Dendritic cell treated with granulocyte-macrophage colony-stimulating factor and Interleukin-4, amounts not matched to agents 40 ng/mL and 50 ng/mL, for 4 days (primary cell): ENCODE results near the gene DUXB.

Experiments used
- H3K27ac Mint-ChIP-seq: one replicate; pipeline ENCODE4 v1.8.0; 2022; ENCODE audit warnings: mild to moderate bottlenecking, mixed read lengths
- H3K27me3 Mint-ChIP-seq: one replicate; pipeline ENCODE4 v1.8.0; 2022; ENCODE audit warnings: mild to moderate bottlenecking, mixed read lengths
- H3K36me3 Mint-ChIP-seq: one replicate; pipeline ENCODE4 v1.8.0; 2022; ENCODE audit warnings: low read depth, mixed read lengths
- H3K4me1 Mint-ChIP-seq: one replicate; pipeline ENCODE4 v1.8.0; 2022; ENCODE audit warnings: low read depth, mixed read lengths
- H3K4me3 Mint-ChIP-seq: one replicate; pipeline ENCODE4 v1.8.0; 2022; ENCODE audit warnings: mild to moderate bottlenecking, moderate library complexity, mixed read lengths
- H3K9me3 Mint-ChIP-seq: one replicate; pipeline ENCODE4 v1.8.0; 2022; ENCODE audit warnings: mixed read lengths
- intact Hi-C: fragments of 100-400 bp; cut with micrococcal nuclease; formaldehyde crosslinking; loops from one replicate; pipeline ENCODE4 v1.15.0; 2022

The DUXB gene

GRCh38 chr16:75702242-75702641 lies 981 bp upstream of the DUXB start:
- Mint-ChIP-seq H3K4me3 (no peak overlapping the region), H3K27ac (no peak overlapping the region), H3K9me3 (no peaks in the 10 kb centered on the region), H3K36me3 (no peaks in the 10 kb centered on the region), H3K27me3 (no peaks in the 10 kb centered on the region), H3K4me1 (no peaks in the 10 kb centered on the region)
- intact Hi-C loops: no loop called here

GRCh38 chr16:75697571-75697970 lies 3.7 kb downstream of the DUXB start:
- Mint-ChIP-seq H3K9me3 (no peaks in the 10 kb centered on the region), H3K4me1 (no peaks in the 10 kb centered on the region), H3K27me3 (no peaks in the 10 kb centered on the region), H3K27ac (no peak overlapping the region), H3K4me3 (no peak overlapping the region), H3K36me3 (no peaks in the 10 kb centered on the region)
- intact Hi-C loops: no loop called here

GRCh38 chr16:75695708-75696107 lies 5.6 kb downstream of the DUXB start:
- Mint-ChIP-seq H3K4me3 (no peak overlapping the region), H3K36me3 (no peaks in the 10 kb centered on the region), H3K27ac (no peak overlapping the region), H3K9me3 (no peaks in the 10 kb centered on the region), H3K4me1 (no peaks in the 10 kb centered on the region), H3K27me3 (no peaks in the 10 kb centered on the region)
- intact Hi-C loops: no loop called here

- H3K9me3 Mint-ChIP-seq: peaks cover 26% of the 10 kb centered on the region
- no peak overlapping the region for H3K27ac Mint-ChIP-seq
- H3K36me3 Mint-ChIP-seq: no peaks in the 10 kb centered on the region
- intact Hi-C loops: no loop called here
- H3K4me3 Mint-ChIP-seq: no peak overlapping the region
- H3K27me3 Mint-ChIP-seq: no peaks in the 10 kb centered on the region
- H3K4me1 Mint-ChIP-seq: no peaks in the 10 kb centered on the region
These were observed 13.9 kb downstream of the DUXB start for GRCh38 chr16:75687361-75687760.

GRCh38 chr16:75682308-75682707 lies 19.0 kb downstream of the DUXB start:
- Mint-ChIP-seq H3K27me3 (no peaks in the 10 kb centered on the region), H3K9me3 (peaks cover 27% of the 10 kb centered on the region), H3K27ac (no peak overlapping the region), H3K36me3 (no peaks in the 10 kb centered on the region), H3K4me3 (no peak overlapping the region), H3K4me1 (peaks cover 8% of the 10 kb centered on the region)
- intact Hi-C loops: no loop called here

GRCh38 chr16:75679366-75679765 lies 21.9 kb downstream of the DUXB start:
- no peaks in the 10 kb centered on the region for H3K36me3 Mint-ChIP-seq
- intact Hi-C loops: no loop called here
- H3K4me3 Mint-ChIP-seq: no peak overlapping the region
- H3K4me1 Mint-ChIP-seq: peaks cover 8% of the 10 kb centered on the region
- H3K27me3 Mint-ChIP-seq: no peaks in the 10 kb centered on the region
- no peak overlapping the region for H3K27ac Mint-ChIP-seq
- peaks cover 22% of the 10 kb centered on the region for H3K9me3 Mint-ChIP-seq

GRCh38 chr16:75676909-75677308 lies 24.4 kb downstream of the DUXB start, which contains the start of gene CPHXL2:
TSS of gene CPHXL2 (minus strand) at chr16:75677009. CDS start at chr16:75676999, 10 bp downstream.
- Mint-ChIP-seq H3K27me3 (no peaks in the 10 kb centered on the region), H3K4me1 (peaks cover 8% of the 10 kb centered on the region), H3K27ac (no peak within 1 kb of the TSS), H3K9me3 (no peaks in the 10 kb centered on the region), H3K4me3 (no peak within 1 kb of the TSS), H3K36me3 (no peaks in the 10 kb centered on the region)
- intact Hi-C loops: no loop called here

GRCh38 chr16:75667503-75667902 lies 33.8 kb downstream of the DUXB start:
- intact Hi-C loops: no loop called here
- no peaks in the 10 kb centered on the region for H3K27me3 Mint-ChIP-seq
- no peak overlapping the region for H3K27ac Mint-ChIP-seq
- H3K9me3 Mint-ChIP-seq: no peaks in the 10 kb centered on the region
- H3K4me1 Mint-ChIP-seq: no peaks in the 10 kb centered on the region
- no peak overlapping the region for H3K4me3 Mint-ChIP-seq
- H3K36me3 Mint-ChIP-seq: no peaks in the 10 kb centered on the region

GRCh38 chr16:75660726-75661302 lies 40.4 kb downstream of the DUXB start:
- Mint-ChIP-seq H3K36me3 (peaks cover 36% of the 10 kb centered on the region), H3K9me3 (no peaks in the 10 kb centered on the region), H3K27me3 (no peaks in the 10 kb centered on the region), H3K27ac (no peak overlapping the region), H3K4me1 (no peaks in the 10 kb centered on the region), H3K4me3 (no peak overlapping the region)
- intact Hi-C loops: no loop called here

GRCh38 chr16:75660321-75660720 lies 40.9 kb downstream of the DUXB start:
- intact Hi-C loops: no loop called here
- H3K4me1 Mint-ChIP-seq: no peaks in the 10 kb centered on the region
- no peaks in the 10 kb centered on the region for H3K9me3 Mint-ChIP-seq
- H3K36me3 Mint-ChIP-seq: peaks cover 40% of the 10 kb centered on the region
- H3K27ac Mint-ChIP-seq: no peak overlapping the region
- no peaks in the 10 kb centered on the region for H3K27me3 Mint-ChIP-seq
- H3K4me3 Mint-ChIP-seq: no peak overlapping the region

- Mint-ChIP-seq H3K27me3 (no peaks in the 10 kb centered on the region), H3K4me3 (no peak overlapping the region), H3K27ac (no peak overlapping the region), H3K4me1 (no peaks in the 10 kb centered on the region), H3K9me3 (no peaks in the 10 kb centered on the region), H3K36me3 (peaks cover 61% of the 10 kb centered on the region)
- intact Hi-C loops: loop anchor here (10.0 kb wide), 1 partner anchor 107 kb away; no protein-coding TSS in a partner anchor
These were observed 43.1 kb downstream of the DUXB start for GRCh38 chr16:75658175-75658574.

- intact Hi-C loops: loop anchor here (5.0 to 10.0 kb wide), 2 partner anchors 42 to 111 kb away; no protein-coding TSS in a partner anchor
- no peak overlapping the region for H3K27ac Mint-ChIP-seq
- H3K27me3 Mint-ChIP-seq: no peaks in the 10 kb centered on the region
- peaks cover 68% of the 10 kb centered on the region for H3K36me3 Mint-ChIP-seq
- H3K9me3 Mint-ChIP-seq: no peaks in the 10 kb centered on the region
- no peak overlapping the region for H3K4me3 Mint-ChIP-seq
- H3K4me1 Mint-ChIP-seq: peaks cover 34% of the 10 kb centered on the region
These were observed 47.3 kb downstream of the DUXB start for GRCh38 chr16:75653922-75654321.

GRCh38 chr16:75648265-75649076 lies 52.8 kb downstream of the DUXB start:
- Mint-ChIP-seq H3K9me3 (no peaks in the 10 kb centered on the region), H3K4me1 (peaks cover 47% of the 10 kb centered on the region), H3K27me3 (no peaks in the 10 kb centered on the region), H3K36me3 (peaks cover 60% of the 10 kb centered on the region), H3K4me3 (peak overlapping the region; percentile 98), H3K27ac (peak overlapping the region; percentile 96)
- intact Hi-C loops: loop anchor here (1.0 to 5.0 kb wide), 3 partner anchors 81 to 1544 kb away; partner anchors contain the start of genes CFDP1, GABARAPL2 and MON1B

GRCh38 chr16:75647492-75648264 lies 53.6 kb downstream of the DUXB start, which contains the start of the genes KARS1 and TERF2IP:
TSS of gene KARS1 (minus strand) at chr16:75647665. CDS start at chr16:75647639, 26 bp downstream.
TSS of gene TERF2IP (plus strand) at chr16:75647773. CDS start at chr16:75647883, 110 bp downstream.
- Mint-ChIP-seq H3K27me3 (no peaks in the 10 kb centered on the region), H3K4me1 (peaks cover 44% of the 10 kb centered on the region), H3K9me3 (no peaks in the 10 kb centered on the region), H3K27ac (peak within 1 kb of the TSS; percentile 96), H3K4me3 (peak within 1 kb of the TSS; percentile 98), H3K36me3 (peaks cover 62% of the 10 kb centered on the region)
- intact Hi-C loops: loop anchor here (1.0 to 5.0 kb wide), 4 partner anchors 24 to 1545 kb away; partner anchors contain the start of genes ADAT1, CFDP1, GABARAPL2 and MON1B
